ENCODE results near the gene CMC2. TPM values are rescaled to one million over a fixed set of nuclear protein-coding genes. Genes with fewer than 3 reads are reported as not detected.

CMC2 gene
- total and polyA plus RNA-seq, 9 of the 15 experiments (the other 6 are each of a cell fraction or from before 2014, with no cell fraction given) = 122 to 501 (median 172) TPM

DNA sequence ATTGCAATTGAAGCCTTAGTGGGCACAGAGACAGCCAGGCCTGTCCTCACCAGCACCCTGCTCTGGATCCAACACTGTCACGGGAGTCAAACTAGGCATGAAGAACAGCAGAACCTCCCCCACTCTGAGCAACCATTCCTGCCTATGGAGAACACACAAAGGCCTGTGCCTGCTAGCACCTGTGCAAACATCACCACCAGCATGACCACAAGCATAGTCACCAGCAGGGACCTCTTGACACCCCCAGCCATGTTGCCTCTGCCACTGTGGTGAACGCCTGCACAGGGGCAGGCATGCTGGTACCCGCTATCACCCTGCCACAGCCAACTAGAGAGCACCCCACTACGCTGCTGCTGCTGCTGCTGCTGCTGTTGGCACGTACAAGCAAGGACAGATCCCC, 51.7 kb downstream of the CMC2 start:
- intact Hi-C loops (cut with micrococcal nuclease) = no loop called here
- no TSS peak for BruUV-seq (replicated peaks)
- no peak overlapping the region for H3K4me2 ChIP-seq (ENCODE audit: insufficient read depth, low read length)
- POLR2A ChIA-PET = no interaction called here
- no peaks in the 10 kb centered on the region for H3K4me1 ChIP-seq (replicated peaks in 1 of 2; ENCODE audit: control insufficient read depth in 2 of 2, insufficient read depth in 2 of 2, low read length in 2 of 2)
- in situ Hi-C loops (cut with MboI) = no loop called here
- no peaks in the 10 kb centered on the region for H3K79me2 ChIP-seq (ENCODE audit: control insufficient read depth, insufficient read depth, low read length)
- H4K20me1 ChIP-seq (replicated peaks; ENCODE audit: control insufficient read depth, insufficient read depth, low read length) = no peaks in the 10 kb centered on the region
- TF ChIP-seq, protein P1, sequence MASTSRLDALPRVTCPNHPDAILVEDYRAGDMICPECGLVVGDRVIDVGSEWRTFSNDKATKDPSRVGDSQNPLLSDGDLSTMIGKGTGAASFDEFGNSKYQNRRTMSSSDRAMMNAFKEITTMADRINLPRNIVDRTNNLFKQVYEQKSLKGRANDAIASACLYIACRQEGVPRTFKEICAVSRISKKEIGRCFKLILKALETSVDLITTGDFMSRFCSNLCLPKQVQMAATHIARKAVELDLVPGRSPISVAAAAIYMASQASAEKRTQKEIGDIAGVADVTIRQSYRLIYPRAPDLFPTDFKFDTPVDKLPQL (IDR thresholded peaks at IDR 0.05; ENCODE audit: extremely low read depth, insufficient read length) = no peak
- TF ChIP-seq TEAD1 (CRISPR knock-in tag; IDR thresholded peaks at IDR 0.05) = no peak
- no peak for TF ChIP-seq NCOA2 (IDR thresholded peaks at IDR 0.05; ENCODE audit: partially characterized antibody in 2 of 2)
- TF ChIP-seq ZNF584 (CRISPR knock-in tag; IDR thresholded peaks at IDR 0.05; ENCODE audit: low read depth) = no peak
- H3K9ac ChIP-seq (ENCODE audit: insufficient read depth in 1 of 2, low read depth in 2 of 2, low read length in 2 of 2) = no peak overlapping the region; a peak in 1 of 4 replicates
- no peak for FAIRE-seq
- no peak overlapping the region for H3K27ac ChIP-seq (ENCODE audit: extremely low read depth, low read depth, low read length)
- no peak for DNase-seq (ENCODE audit: extremely low read depth in 1 of 4, low spot score in 3 of 4)
- no peaks in the 10 kb centered on the region for H3K36me3 ChIP-seq (ENCODE audit: control insufficient read depth, insufficient read depth, low read length)
- ATAC-seq = no peak
- H3K9me1 ChIP-seq (ENCODE audit: control insufficient read depth, insufficient read depth, low read length) = no peaks in the 10 kb centered on the region
- H3K4me3 ChIP-seq = no peak overlapping the region
- peaks cover 3% of the 10 kb centered on the region; the same call in 1 of the 2 replicates for H3K9me3 ChIP-seq (replicated peaks; ENCODE audit: control insufficient read depth, insufficient read depth, low read depth, low read length)
- H2AFZ ChIP-seq (ENCODE audit: low read depth, low read length) = no peak overlapping the region
- H3K27me3 ChIP-seq (ENCODE audit: control insufficient read depth in 2 of 2, insufficient read depth in 2 of 2, low read length in 2 of 2) = peaks cover 2 to 9% of the 10 kb centered on the region in 2 experiments; a peak in 3 of 5 replicates
- CTCF ChIA-PET (ENCODE audit: low intra/inter-chr PET ratio) = no interaction called here
- WGBS (ENCODE audit: insufficient coverage, low coverage, missing lambda C conversion rate) = 2% methylated on average over 5 of the region's 5 CpGs
